Measurements from ENCODE around the gene USP28.

DNA sequence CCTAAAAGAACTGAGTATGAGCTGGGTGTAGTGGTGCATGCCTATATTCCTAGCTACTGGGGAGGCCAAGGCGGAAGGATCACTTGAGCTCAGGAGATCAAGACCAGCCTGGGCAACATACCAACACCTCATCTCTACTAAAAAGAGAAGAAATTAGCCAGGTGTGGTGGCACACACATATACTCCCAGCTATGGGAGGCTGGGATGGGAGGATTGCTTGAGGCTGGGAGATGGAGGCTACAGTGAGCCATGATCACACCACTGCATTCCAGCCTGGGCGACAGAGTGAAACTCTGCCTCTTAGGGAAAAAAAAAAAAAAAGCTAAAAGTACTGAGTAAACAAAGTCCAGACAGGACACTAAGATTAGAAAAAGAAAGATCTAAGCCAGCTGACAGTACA lies 25.8 kb upstream of the USP28 start:
- TF ChIP-seq BCL11A (IDR thresholded peaks at IDR 0.05; ENCODE audit: low read depth in 2 of 2, low read length in 2 of 2) (no peak), SP1 (IDR thresholded peaks at IDR 0.05; ENCODE audit: low read depth, low read length) (no peak), EP300 (IDR thresholded peaks at IDR 0.05; ENCODE audit: borderline replicate concordance in 1 of 2, low read depth in 2 of 2, low read length in 2 of 2) (no peak), KDM5A (IDR thresholded peaks at IDR 0.05; ENCODE audit: low read length) (no peak)
- TF ChIP-seq, protein P1, sequence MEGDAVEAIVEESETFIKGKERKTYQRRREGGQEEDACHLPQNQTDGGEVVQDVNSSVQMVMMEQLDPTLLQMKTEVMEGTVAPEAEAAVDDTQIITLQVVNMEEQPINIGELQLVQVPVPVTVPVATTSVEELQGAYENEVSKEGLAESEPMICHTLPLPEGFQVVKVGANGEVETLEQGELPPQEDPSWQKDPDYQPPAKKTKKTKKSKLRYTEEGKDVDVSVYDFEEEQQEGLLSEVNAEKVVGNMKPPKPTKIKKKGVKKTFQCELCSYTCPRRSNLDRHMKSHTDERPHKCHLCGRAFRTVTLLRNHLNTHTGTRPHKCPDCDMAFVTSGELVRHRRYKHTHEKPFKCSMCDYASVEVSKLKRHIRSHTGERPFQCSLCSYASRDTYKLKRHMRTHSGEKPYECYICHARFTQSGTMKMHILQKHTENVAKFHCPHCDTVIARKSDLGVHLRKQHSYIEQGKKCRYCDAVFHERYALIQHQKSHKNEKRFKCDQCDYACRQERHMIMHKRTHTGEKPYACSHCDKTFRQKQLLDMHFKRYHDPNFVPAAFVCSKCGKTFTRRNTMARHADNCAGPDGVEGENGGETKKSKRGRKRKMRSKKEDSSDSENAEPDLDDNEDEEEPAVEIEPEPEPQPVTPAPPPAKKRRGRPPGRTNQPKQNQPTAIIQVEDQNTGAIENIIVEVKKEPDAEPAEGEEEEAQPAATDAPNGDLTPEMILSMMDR (IDR thresholded peaks at IDR 0.05; ENCODE audit: control extremely low read depth in 1 of 3, insufficient read depth in 1 of 3, low read depth in 1 of 3, low read length in 3 of 3): no peak
- TF ChIP-seq, protein P2, sequence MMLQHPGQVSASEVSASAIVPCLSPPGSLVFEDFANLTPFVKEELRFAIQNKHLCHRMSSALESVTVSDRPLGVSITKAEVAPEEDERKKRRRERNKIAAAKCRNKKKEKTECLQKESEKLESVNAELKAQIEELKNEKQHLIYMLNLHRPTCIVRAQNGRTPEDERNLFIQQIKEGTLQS (IDR thresholded peaks at IDR 0.05; ENCODE audit: insufficient read depth, low read depth, low read length): no peak

All from H1 (cell line).